A549 (cell line): ENCODE measurements around the gene TDRD12.

Experiments
- BHLHE40 ChIP-seq: IDR thresholded peaks from 2 replicates; pipeline ENCODE4 v1.6.1; 2012; ENCODE audit warnings: low read depth, low read length, inconsistent platforms
- HOXA7 ChIP-seq: fragments of 250-450 bp; sonication (Bioruptor Pico); IDR thresholded peaks from 2 replicates; pipeline ENCODE4 v1.5.0; 2020; ENCODE audit warnings: mild to moderate bottlenecking, moderate library complexity
- TF ChIP-seq, protein P1 (sequence below): fragments of >200 bp; sonication (Bioruptor Twin); formaldehyde crosslinking; IDR thresholded peaks from 3 replicates; pipeline ENCODE4 v1.5.1; 2016
- TF ChIP-seq, protein P2 (sequence below): fragments of 450-650 bp; IDR thresholded peaks from 2 replicates; pipeline ENCODE4 v1.6.1; 2014; ENCODE audit warnings: antibody characterized with exemption
- TF ChIP-seq, protein P3 (sequence below): IDR thresholded peaks from 2 replicates; pipeline ENCODE4 v1.6.1; 2012

DNA sequence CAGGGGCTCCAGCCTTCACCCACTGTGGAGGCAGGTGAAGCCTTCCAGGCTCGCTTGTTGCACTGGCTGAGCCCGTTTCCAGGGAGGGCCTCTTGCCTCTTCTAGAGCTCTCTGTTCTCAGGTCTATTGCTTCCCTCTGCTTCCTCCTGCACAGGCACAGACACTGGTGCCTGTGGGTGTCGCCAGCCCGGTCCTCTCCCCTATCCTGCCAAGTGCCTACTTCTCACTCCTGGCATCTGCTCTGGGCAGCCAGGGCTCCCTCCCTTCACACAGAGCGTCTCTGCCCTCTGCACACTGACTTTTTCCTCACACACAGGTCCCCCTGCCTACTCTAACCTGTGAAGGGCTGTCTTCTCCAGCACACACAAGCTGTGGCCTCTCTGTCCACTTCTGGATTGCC is 89.7 kb downstream of the TDRD12 start:
- TF ChIP-seq, protein P1, sequence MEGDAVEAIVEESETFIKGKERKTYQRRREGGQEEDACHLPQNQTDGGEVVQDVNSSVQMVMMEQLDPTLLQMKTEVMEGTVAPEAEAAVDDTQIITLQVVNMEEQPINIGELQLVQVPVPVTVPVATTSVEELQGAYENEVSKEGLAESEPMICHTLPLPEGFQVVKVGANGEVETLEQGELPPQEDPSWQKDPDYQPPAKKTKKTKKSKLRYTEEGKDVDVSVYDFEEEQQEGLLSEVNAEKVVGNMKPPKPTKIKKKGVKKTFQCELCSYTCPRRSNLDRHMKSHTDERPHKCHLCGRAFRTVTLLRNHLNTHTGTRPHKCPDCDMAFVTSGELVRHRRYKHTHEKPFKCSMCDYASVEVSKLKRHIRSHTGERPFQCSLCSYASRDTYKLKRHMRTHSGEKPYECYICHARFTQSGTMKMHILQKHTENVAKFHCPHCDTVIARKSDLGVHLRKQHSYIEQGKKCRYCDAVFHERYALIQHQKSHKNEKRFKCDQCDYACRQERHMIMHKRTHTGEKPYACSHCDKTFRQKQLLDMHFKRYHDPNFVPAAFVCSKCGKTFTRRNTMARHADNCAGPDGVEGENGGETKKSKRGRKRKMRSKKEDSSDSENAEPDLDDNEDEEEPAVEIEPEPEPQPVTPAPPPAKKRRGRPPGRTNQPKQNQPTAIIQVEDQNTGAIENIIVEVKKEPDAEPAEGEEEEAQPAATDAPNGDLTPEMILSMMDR, result no peak
- TF ChIP-seq BHLHE40 (no peak), HOXA7 (CRISPR knock-in tag) (no peak)
- TF ChIP-seq, protein P2, sequence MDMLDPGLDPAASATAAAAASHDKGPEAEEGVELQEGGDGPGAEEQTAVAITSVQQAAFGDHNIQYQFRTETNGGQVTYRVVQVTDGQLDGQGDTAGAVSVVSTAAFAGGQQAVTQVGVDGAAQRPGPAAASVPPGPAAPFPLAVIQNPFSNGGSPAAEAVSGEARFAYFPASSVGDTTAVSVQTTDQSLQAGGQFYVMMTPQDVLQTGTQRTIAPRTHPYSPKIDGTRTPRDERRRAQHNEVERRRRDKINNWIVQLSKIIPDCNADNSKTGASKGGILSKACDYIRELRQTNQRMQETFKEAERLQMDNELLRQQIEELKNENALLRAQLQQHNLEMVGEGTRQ, result no peak
- TF ChIP-seq, protein P3, sequence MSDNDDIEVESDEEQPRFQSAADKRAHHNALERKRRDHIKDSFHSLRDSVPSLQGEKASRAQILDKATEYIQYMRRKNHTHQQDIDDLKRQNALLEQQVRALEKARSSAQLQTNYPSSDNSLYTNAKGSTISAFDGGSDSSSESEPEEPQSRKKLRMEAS, result no peak
